ENCODE results near the gene TIMMDC1. TPM values are rescaled to one million over a fixed set of nuclear protein-coding genes. Genes with fewer than 3 reads are reported as not detected.

TIMMDC1 gene
- total and polyA plus RNA-seq, 9 of the 15 experiments (the other 6 are each of a cell fraction or from before 2014, with no cell fraction given) = 62.1 to 226 (median 86.6) TPM

GRCh38 chr3:119529883-119530282, 31.5 kb downstream of the TIMMDC1 start:
- Histone ChIP-seq H3K36me3 (ENCODE audit: control insufficient read depth, insufficient read depth, low read length) (peaks cover 10% of the 10 kb centered on the region; the same call in 1 of the 3 replicates), H3K9me1 (ENCODE audit: control insufficient read depth, insufficient read depth, low read length) (no peaks in the 10 kb centered on the region), H3K9me3 (replicated peaks; ENCODE audit: control insufficient read depth, insufficient read depth, low read depth, low read length) (no peaks in the 10 kb centered on the region), H2AFZ (ENCODE audit: low read depth, low read length) (no peak overlapping the region), H3K27ac (ENCODE audit: extremely low read depth, low read depth, low read length) (no peak overlapping the region), H4K20me1 (replicated peaks; ENCODE audit: control insufficient read depth, insufficient read depth, low read length) (no peaks in the 10 kb centered on the region), H3K9ac (ENCODE audit: insufficient read depth in 1 of 2, low read depth in 2 of 2, low read length in 2 of 2) (no peak overlapping the region), H3K4me1 (replicated peaks in 1 of 2; ENCODE audit: control insufficient read depth in 2 of 2, insufficient read depth in 2 of 2, low read length in 2 of 2) (no peaks in the 10 kb centered on the region), H3K4me3 (no peak overlapping the region), H3K79me2 (ENCODE audit: control insufficient read depth, insufficient read depth, low read length) (no peaks in the 10 kb centered on the region), H3K4me2 (ENCODE audit: insufficient read depth, low read length) (no peak overlapping the region), H3K27me3 (ENCODE audit: control insufficient read depth in 2 of 2, insufficient read depth in 2 of 2, low read length in 2 of 2) (no peaks in the 10 kb centered on the region)
- TF ChIP-seq DEAF1 (CRISPR knock-in tag; IDR thresholded peaks at IDR 0.05) (no peak), E2F1 (CRISPR knock-in tag; IDR thresholded peaks at IDR 0.05) (no peak), PTTG1 (tag; IDR thresholded peaks at IDR 0.05; ENCODE audit: low read depth) (no peak), ELF4 (CRISPR knock-in tag; IDR thresholded peaks at IDR 0.05) (no peak), ZNF764 (CRISPR knock-in tag; IDR thresholded peaks at IDR 0.05; ENCODE audit: low read depth) (no peak), ZNF212 (CRISPR knock-in tag; IDR thresholded peaks at IDR 0.05) (no peak), E2F5 (CRISPR knock-in tag; IDR thresholded peaks at IDR 0.05) (no peak), ZBTB1 (CRISPR knock-in tag; IDR thresholded peaks at IDR 0.05; ENCODE audit: borderline replicate concordance, low read depth) (no peak), HDAC1 (IDR thresholded peaks at IDR 0.05) (no peak)
- FAIRE-seq (no peak), DNase-seq (ENCODE audit: extremely low read depth in 1 of 4, low spot score in 3 of 4) (no peak), ATAC-seq (no peak)
- ChIA-PET POLR2A (interaction anchor here (0.7 kb wide), 1 partner anchor 25 kb away, joined by 3 read pairs; no protein-coding TSS in a partner anchor), CTCF (ENCODE audit: low intra/inter-chr PET ratio) (no interaction called here)
- intact Hi-C loops (cut with micrococcal nuclease) (no loop called here), in situ Hi-C loops (cut with MboI) (no loop called here)
- no TSS peak for BruUV-seq (replicated peaks)
